ENCODE measurements around the gene SOD1.
"Not testable (repeated sequence)": the region's sequence is repeated elsewhere in the genome, so short reads cannot be mapped to it uniquely, and the experiment has no call there.

Gene SOD1

DNA sequence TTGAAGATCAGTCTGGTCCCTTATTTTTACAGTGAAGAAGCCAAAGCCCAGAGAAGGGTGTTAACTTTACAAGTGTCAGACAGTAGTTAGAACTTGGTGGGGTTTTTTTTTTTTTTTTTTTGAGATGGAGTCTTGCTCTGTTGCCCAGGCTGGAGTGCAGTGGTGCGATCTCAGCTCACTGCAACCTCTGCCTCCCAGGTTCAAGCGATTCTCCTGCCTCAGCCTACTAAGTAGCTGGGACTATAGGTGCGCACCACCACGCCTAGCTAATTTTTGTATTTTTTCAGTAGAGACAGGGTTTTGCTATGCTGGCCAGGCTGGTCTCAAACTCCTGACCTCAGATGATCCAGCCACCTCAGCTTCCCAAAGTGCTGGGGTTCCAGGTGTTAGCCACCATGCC is 6.4 kb downstream of the SOD1 start:
- not testable (repeated sequence) for H3K27me3 ChIP-seq (ENCODE audit: insufficient read depth, low read length); H3K4me2 ChIP-seq (ENCODE audit: low read length); DNase-seq; H3K79me1 ChIP-seq (ENCODE audit: low read length); H3K4me3 ChIP-seq (ENCODE audit: low read depth, low read length); H3K36me3 ChIP-seq (ENCODE audit: control insufficient read depth in 1 of 2, insufficient read depth in 2 of 2, low read length in 2 of 2); H3K18ac ChIP-seq (ENCODE audit: low read length); H2AFZ ChIP-seq (ENCODE audit: insufficient read depth, low read length, poor library complexity); H2BK5ac ChIP-seq (ENCODE audit: low read depth, low read length, poor library complexity); H3K23ac ChIP-seq (ENCODE audit: low read length); H2BK12ac ChIP-seq (ENCODE audit: low read length); H4K12ac ChIP-seq (ENCODE audit: low read depth, low read length); H3K27ac ChIP-seq (ENCODE audit: low read depth, low read length); H3K9ac ChIP-seq (ENCODE audit: low read length); H2AK5ac ChIP-seq (ENCODE audit: low read length); H3K79me2 ChIP-seq (ENCODE audit: control insufficient read depth, insufficient read depth, low read length, poor library complexity); H4K8ac ChIP-seq (ENCODE audit: low read depth, low read length); H3K4me1 ChIP-seq (ENCODE audit: control insufficient read depth in 1 of 2, insufficient read depth in 2 of 2, low read length in 2 of 2); H2BK120ac ChIP-seq (ENCODE audit: insufficient read depth, low read length, poor library complexity); H3K14ac ChIP-seq (ENCODE audit: low read length); H3K9me3 ChIP-seq (ENCODE audit: insufficient read depth, low read depth, low read length); H3K4ac ChIP-seq (ENCODE audit: low read depth, low read length)
- WGBS (ENCODE audit: extremely low coverage, insufficient coverage, insufficient read length), result no CpG with 5 or more reads among the region's 4 CpGs
- H4K91ac ChIP-seq (ENCODE audit: low read depth, low read length), result peak overlapping the region; percentile 21

GRCh38 chr21:31666445-31667010 is 7.0 kb downstream of the SOD1 start:
- Histone ChIP-seq H3K4me3 (ENCODE audit: low read depth, low read length) (no peak overlapping the region), H3K9me3 (ENCODE audit: insufficient read depth, low read depth, low read length) (no peaks in the 10 kb centered on the region), H3K27me3 (ENCODE audit: insufficient read depth, low read length) (no peaks in the 10 kb centered on the region), H4K8ac (ENCODE audit: low read depth, low read length) (no peak overlapping the region), H3K23ac (ENCODE audit: low read length) (no peak overlapping the region), H4K12ac (ENCODE audit: low read depth, low read length) (no peak overlapping the region), H3K4me2 (ENCODE audit: low read length) (no peak overlapping the region), H3K36me3 (ENCODE audit: control insufficient read depth in 1 of 2, insufficient read depth in 2 of 2, low read length in 2 of 2) (peaks cover 10% of the 10 kb centered on the region in 2 experiments), H2AFZ (ENCODE audit: insufficient read depth, low read length, poor library complexity) (no peak overlapping the region), H3K14ac (ENCODE audit: low read length) (no peak overlapping the region), H2BK120ac (ENCODE audit: insufficient read depth, low read length, poor library complexity) (no peak overlapping the region), H3K4ac (ENCODE audit: low read depth, low read length) (no peak overlapping the region), H3K9ac (ENCODE audit: low read length) (no peak overlapping the region), H3K4me1 (ENCODE audit: control insufficient read depth in 1 of 2, insufficient read depth in 2 of 2, low read length in 2 of 2) (no peaks in the 10 kb centered on the region), H2BK12ac (ENCODE audit: low read length) (no peak overlapping the region), H3K79me2 (ENCODE audit: control insufficient read depth, insufficient read depth, low read length, poor library complexity) (no peaks in the 10 kb centered on the region), H2BK5ac (ENCODE audit: low read depth, low read length, poor library complexity) (no peak overlapping the region), H2AK5ac (ENCODE audit: low read length) (no peak overlapping the region), H4K91ac (ENCODE audit: low read depth, low read length) (no peak overlapping the region), H3K18ac (ENCODE audit: low read length) (no peak overlapping the region), H3K27ac (ENCODE audit: low read depth, low read length) (no peak overlapping the region), H3K79me1 (ENCODE audit: low read length) (no peaks in the 10 kb centered on the region)
- no peak for DNase-seq
- no CpG with 5 or more reads among the region's 5 CpGs for WGBS (ENCODE audit: extremely low coverage, insufficient coverage, insufficient read length)

DNA sequence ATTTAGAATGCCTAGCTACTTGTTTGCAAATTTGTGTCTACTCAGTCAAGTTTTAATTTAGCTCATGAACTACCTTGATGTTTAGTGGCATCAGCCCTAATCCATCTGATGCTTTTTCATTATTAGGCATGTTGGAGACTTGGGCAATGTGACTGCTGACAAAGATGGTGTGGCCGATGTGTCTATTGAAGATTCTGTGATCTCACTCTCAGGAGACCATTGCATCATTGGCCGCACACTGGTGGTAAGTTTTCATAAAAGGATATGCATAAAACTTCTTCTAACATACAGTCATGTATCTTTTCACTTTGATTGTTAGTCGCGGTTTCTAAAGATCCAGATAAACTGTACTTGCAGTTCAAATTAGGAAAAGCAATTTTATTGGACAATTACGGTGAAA is 7.6 kb downstream of the SOD1 start:
- H2BK5ac ChIP-seq (ENCODE audit: low read depth, low read length, poor library complexity), result no peak overlapping the region
- no peak overlapping the region for H4K91ac ChIP-seq (ENCODE audit: low read depth, low read length)
- no peak overlapping the region for H3K4me2 ChIP-seq (ENCODE audit: low read length)
- H3K23ac ChIP-seq (ENCODE audit: low read length), result no peak overlapping the region
- H3K18ac ChIP-seq (ENCODE audit: low read length), result no peak overlapping the region
- DNase-seq, result no peak
- H2AFZ ChIP-seq (ENCODE audit: insufficient read depth, low read length, poor library complexity), result no peak overlapping the region
- no peaks in the 10 kb centered on the region for H3K27me3 ChIP-seq (ENCODE audit: insufficient read depth, low read length)
- no peaks in the 10 kb centered on the region for H3K9me3 ChIP-seq (ENCODE audit: insufficient read depth, low read depth, low read length)
- H3K9ac ChIP-seq (ENCODE audit: low read length), result no peak overlapping the region
- no CpG with 5 or more reads among the region's 5 CpGs for WGBS (ENCODE audit: extremely low coverage, insufficient coverage, insufficient read length)
- H3K79me2 ChIP-seq (ENCODE audit: control insufficient read depth, insufficient read depth, low read length, poor library complexity), result no peaks in the 10 kb centered on the region
- no peak overlapping the region for H4K12ac ChIP-seq (ENCODE audit: low read depth, low read length)
- H3K79me1 ChIP-seq (ENCODE audit: low read length), result no peaks in the 10 kb centered on the region
- no peak overlapping the region for H2BK12ac ChIP-seq (ENCODE audit: low read length)
- H3K4ac ChIP-seq (ENCODE audit: low read depth, low read length), result no peak overlapping the region
- no peaks in the 10 kb centered on the region for H3K4me1 ChIP-seq (ENCODE audit: control insufficient read depth in 1 of 2, insufficient read depth in 2 of 2, low read length in 2 of 2)
- H3K36me3 ChIP-seq (ENCODE audit: control insufficient read depth in 1 of 2, insufficient read depth in 2 of 2, low read length in 2 of 2), result peaks cover 14 to 16% of the 10 kb centered on the region in 2 experiments
- no peak overlapping the region for H3K4me3 ChIP-seq (ENCODE audit: low read depth, low read length)
- H3K27ac ChIP-seq (ENCODE audit: low read depth, low read length), result no peak overlapping the region
- no peak overlapping the region for H4K8ac ChIP-seq (ENCODE audit: low read depth, low read length)
- no peak overlapping the region for H2BK120ac ChIP-seq (ENCODE audit: insufficient read depth, low read length, poor library complexity)
- H3K14ac ChIP-seq (ENCODE audit: low read length), result no peak overlapping the region
- no peak overlapping the region for H2AK5ac ChIP-seq (ENCODE audit: low read length)

DNA sequence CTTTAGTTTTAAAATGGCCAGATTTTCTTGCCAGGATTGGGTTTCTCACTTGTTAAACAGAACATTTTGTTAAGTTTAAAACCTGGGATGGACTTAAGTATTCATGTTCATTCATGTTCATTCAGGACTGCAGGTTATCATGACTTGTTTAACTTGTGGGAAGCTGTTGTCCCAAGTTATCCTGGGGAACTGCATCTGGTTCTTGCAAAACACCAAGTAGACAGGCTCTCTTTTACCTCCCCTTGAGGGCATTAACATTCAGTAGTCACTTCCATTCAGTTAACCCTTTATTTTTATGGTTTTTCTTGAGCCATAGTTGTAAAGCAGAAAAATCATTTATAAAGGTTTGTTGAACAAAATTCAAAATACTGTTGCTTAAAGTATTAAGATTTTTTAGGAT is 8.1 kb downstream of the SOD1 start:
- no peaks in the 10 kb centered on the region for H3K4me1 ChIP-seq (ENCODE audit: control insufficient read depth in 1 of 2, insufficient read depth in 2 of 2, low read length in 2 of 2)
- no peak overlapping the region for H3K4ac ChIP-seq (ENCODE audit: low read depth, low read length)
- H4K91ac ChIP-seq (ENCODE audit: low read depth, low read length), result no peak overlapping the region
- H2AK5ac ChIP-seq (ENCODE audit: low read length), result no peak overlapping the region
- no peak overlapping the region for H3K4me2 ChIP-seq (ENCODE audit: low read length)
- H3K14ac ChIP-seq (ENCODE audit: low read length), result no peak overlapping the region
- H4K12ac ChIP-seq (ENCODE audit: low read depth, low read length), result no peak overlapping the region
- no peaks in the 10 kb centered on the region for H3K79me1 ChIP-seq (ENCODE audit: low read length)
- peaks cover 14 to 17% of the 10 kb centered on the region in 2 experiments for H3K36me3 ChIP-seq (ENCODE audit: control insufficient read depth in 1 of 2, insufficient read depth in 2 of 2, low read length in 2 of 2)
- H3K23ac ChIP-seq (ENCODE audit: low read length), result no peak overlapping the region
- H3K4me3 ChIP-seq (ENCODE audit: low read depth, low read length), result no peak overlapping the region
- H3K79me2 ChIP-seq (ENCODE audit: control insufficient read depth, insufficient read depth, low read length, poor library complexity), result no peaks in the 10 kb centered on the region
- H2BK12ac ChIP-seq (ENCODE audit: low read length), result no peak overlapping the region
- no peaks in the 10 kb centered on the region for H3K9me3 ChIP-seq (ENCODE audit: insufficient read depth, low read depth, low read length)
- no peak overlapping the region for H3K18ac ChIP-seq (ENCODE audit: low read length)
- H2AFZ ChIP-seq (ENCODE audit: insufficient read depth, low read length, poor library complexity), result no peak overlapping the region
- no peak overlapping the region for H2BK5ac ChIP-seq (ENCODE audit: low read depth, low read length, poor library complexity)
- no peak overlapping the region for H2BK120ac ChIP-seq (ENCODE audit: insufficient read depth, low read length, poor library complexity)
- no peak overlapping the region for H3K27ac ChIP-seq (ENCODE audit: low read depth, low read length)
- H3K27me3 ChIP-seq (ENCODE audit: insufficient read depth, low read length), result no peaks in the 10 kb centered on the region
- no peak for DNase-seq
- H3K9ac ChIP-seq (ENCODE audit: low read length), result no peak overlapping the region
- no peak overlapping the region for H4K8ac ChIP-seq (ENCODE audit: low read depth, low read length)
